ENCODE data around the gene LAMC3. TPM values are rescaled to one million over a fixed set of nuclear protein-coding genes. Genes with fewer than 3 reads are reported as not detected.

Gene LAMC3
- total RNA-seq, 2 experiments from 2014 or later: 0.19 to 2.2 TPM

GRCh38 chr9:131068076-131068816, 59.3 kb downstream of the LAMC3 start:
- Histone ChIP-seq H3K4me2 (ENCODE audit: low read length) (no peak overlapping the region), H3K9me3 (ENCODE audit: low read length) (no peaks in the 10 kb centered on the region), H3K4me3 (ENCODE audit: low read depth, low read length, poor library complexity, severe bottlenecking) (no peak overlapping the region), H3K4me1 (ENCODE audit: insufficient read depth, low read length, poor library complexity, severe bottlenecking) (no peaks in the 10 kb centered on the region), H2AFZ (ENCODE audit: low read length) (no peak overlapping the region), H3K79me2 (ENCODE audit: insufficient read depth, low read depth, low read length) (no peaks in the 10 kb centered on the region), H4K20me1 (ENCODE audit: insufficient read depth, low read length) (no peaks in the 10 kb centered on the region), H3K9me2 (ENCODE audit: insufficient read depth, low read length) (no peaks in the 10 kb centered on the region), H3K27ac (ENCODE audit: low read depth, low read length, poor library complexity, severe bottlenecking) (no peak overlapping the region), H3K36me3 (ENCODE audit: insufficient read depth, low read length) (no peaks in the 10 kb centered on the region)
- no peak for TF ChIP-seq EZH2phosphoT487 (IDR thresholded peaks at IDR 0.05; ENCODE audit: borderline replicate concordance, low read depth, low read length)
- TF ChIP-seq, protein P1, sequence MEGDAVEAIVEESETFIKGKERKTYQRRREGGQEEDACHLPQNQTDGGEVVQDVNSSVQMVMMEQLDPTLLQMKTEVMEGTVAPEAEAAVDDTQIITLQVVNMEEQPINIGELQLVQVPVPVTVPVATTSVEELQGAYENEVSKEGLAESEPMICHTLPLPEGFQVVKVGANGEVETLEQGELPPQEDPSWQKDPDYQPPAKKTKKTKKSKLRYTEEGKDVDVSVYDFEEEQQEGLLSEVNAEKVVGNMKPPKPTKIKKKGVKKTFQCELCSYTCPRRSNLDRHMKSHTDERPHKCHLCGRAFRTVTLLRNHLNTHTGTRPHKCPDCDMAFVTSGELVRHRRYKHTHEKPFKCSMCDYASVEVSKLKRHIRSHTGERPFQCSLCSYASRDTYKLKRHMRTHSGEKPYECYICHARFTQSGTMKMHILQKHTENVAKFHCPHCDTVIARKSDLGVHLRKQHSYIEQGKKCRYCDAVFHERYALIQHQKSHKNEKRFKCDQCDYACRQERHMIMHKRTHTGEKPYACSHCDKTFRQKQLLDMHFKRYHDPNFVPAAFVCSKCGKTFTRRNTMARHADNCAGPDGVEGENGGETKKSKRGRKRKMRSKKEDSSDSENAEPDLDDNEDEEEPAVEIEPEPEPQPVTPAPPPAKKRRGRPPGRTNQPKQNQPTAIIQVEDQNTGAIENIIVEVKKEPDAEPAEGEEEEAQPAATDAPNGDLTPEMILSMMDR (conservative IDR thresholded peaks at IDR 0.05; ENCODE audit: low read length): no peak
- no TSS peak for BruUV-seq (replicated peaks)
- ChIA-PET CTCF (ENCODE audit: unreplicated experiment) (no interaction called here), POLR2A (no interaction called here)
- intact Hi-C loops (cut with micrococcal nuclease; ENCODE audit: unreplicated experiment): no loop called here
- DNase-seq (ENCODE audit: low spot score): no peak

- H3K27ac ChIP-seq (ENCODE audit: low read depth, low read length, poor library complexity, severe bottlenecking): no peak overlapping the region
- no peaks in the 10 kb centered on the region for H3K79me2 ChIP-seq (ENCODE audit: insufficient read depth, low read depth, low read length)
- intact Hi-C loops (cut with micrococcal nuclease; ENCODE audit: unreplicated experiment): no loop called here
- POLR2A ChIA-PET: interaction anchor here (0.6 kb wide), 1 partner anchor 44 kb away, joined by 5 read pairs; no protein-coding TSS in a partner anchor
- TF ChIP-seq EZH2phosphoT487 (IDR thresholded peaks at IDR 0.05; ENCODE audit: borderline replicate concordance, low read depth, low read length): no peak
- TF ChIP-seq, protein P1 (conservative IDR thresholded peaks at IDR 0.05; ENCODE audit: low read length): no peak
- no peaks in the 10 kb centered on the region for H3K9me2 ChIP-seq (ENCODE audit: insufficient read depth, low read length)
- H3K9me3 ChIP-seq (ENCODE audit: low read length): no peaks in the 10 kb centered on the region
- H3K4me2 ChIP-seq (ENCODE audit: low read length): no peak overlapping the region
- H2AFZ ChIP-seq (ENCODE audit: low read length): no peak overlapping the region
- no peak overlapping the region for H3K4me3 ChIP-seq (ENCODE audit: low read depth, low read length, poor library complexity, severe bottlenecking)
- no TSS peak for BruUV-seq (replicated peaks)
- H3K36me3 ChIP-seq (ENCODE audit: insufficient read depth, low read length): no peaks in the 10 kb centered on the region
- no peaks in the 10 kb centered on the region for H4K20me1 ChIP-seq (ENCODE audit: insufficient read depth, low read length)
- CTCF ChIA-PET (ENCODE audit: unreplicated experiment): no interaction called here
- H3K4me1 ChIP-seq (ENCODE audit: insufficient read depth, low read length, poor library complexity, severe bottlenecking): no peaks in the 10 kb centered on the region
- DNase-seq (ENCODE audit: low spot score): no peak
These were observed 60.7 kb downstream of the LAMC3 start for GRCh38 chr9:131069699-131070098.

- Histone ChIP-seq H3K9me2 (ENCODE audit: insufficient read depth, low read length) (no peaks in the 10 kb centered on the region), H2AFZ (ENCODE audit: low read length) (no peak overlapping the region), H3K4me2 (ENCODE audit: low read length) (no peak overlapping the region), H3K79me2 (ENCODE audit: insufficient read depth, low read depth, low read length) (no peaks in the 10 kb centered on the region), H3K9me3 (ENCODE audit: low read length) (no peaks in the 10 kb centered on the region), H3K27ac (ENCODE audit: low read depth, low read length, poor library complexity, severe bottlenecking) (no peak overlapping the region), H3K36me3 (ENCODE audit: insufficient read depth, low read length) (no peaks in the 10 kb centered on the region), H3K4me3 (ENCODE audit: low read depth, low read length, poor library complexity, severe bottlenecking) (no peak overlapping the region), H3K4me1 (ENCODE audit: insufficient read depth, low read length, poor library complexity, severe bottlenecking) (no peaks in the 10 kb centered on the region), H4K20me1 (ENCODE audit: insufficient read depth, low read length) (no peaks in the 10 kb centered on the region)
- CTCF ChIA-PET (ENCODE audit: unreplicated experiment): no interaction called here
- TF ChIP-seq, protein P1 (conservative IDR thresholded peaks at IDR 0.05; ENCODE audit: low read length): no peak
- no peak for TF ChIP-seq EZH2phosphoT487 (IDR thresholded peaks at IDR 0.05; ENCODE audit: borderline replicate concordance, low read depth, low read length)
- no TSS peak for BruUV-seq (replicated peaks)
- intact Hi-C loops (cut with micrococcal nuclease; ENCODE audit: unreplicated experiment): no loop called here
- no peak for DNase-seq (ENCODE audit: low spot score)
- POLR2A ChIA-PET: no interaction called here
These were observed 63.3 kb downstream of the LAMC3 start for GRCh38 chr9:131072107-131072870.
